ENCODE measurements around the gene PSMG3. TPM values are rescaled to one million over a fixed set of nuclear protein-coding genes. Genes with fewer than 3 reads are reported as not detected.
A peak's percentile ranks its signal among the peaks of the same experiment; 100 is the strongest.

The PSMG3 gene
- total RNA-seq, 1 experiment from 2014 or later = 59.4 TPM

- H3K27me3 ChIP-seq (ENCODE audit: control insufficient read depth, insufficient read depth, low read length) = no peaks in the 10 kb centered on the region
- H3K27ac ChIP-seq (ENCODE audit: low read length) = peak overlapping the region; percentile 88
- ChIA-PET POLR2A (interaction anchor here (0.5 to 1.1 kb wide), 3 partner anchors 9 to 71 kb away, joined by 3 to 5 read pairs (median 4); no protein-coding TSS in a partner anchor), CTCF (interaction anchor here (1.0 to 1.1 kb wide), 2 partner anchors 30 to 34 kb away, joined by 3 to 5 read pairs; no protein-coding TSS in a partner anchor)
- no TSS peak for BruUV-seq (replicated peaks)
- in situ Hi-C loops (cut with HindIII; ENCODE audit: low pct_unique_long_range_greater_than_20kb, low sequenced_read_pairs) (no loop called here), intact Hi-C loops (cut with micrococcal nuclease; ENCODE audit: unreplicated experiment) (loop anchor here (2.0 kb wide), 1 partner anchor 32 kb away; the partner anchor contains the start of gene INTS1)
- H3K9me3 ChIP-seq (ENCODE audit: control insufficient read depth, insufficient read depth, low read depth, low read length) = no peaks in the 10 kb centered on the region
- peaks cover 67% of the 10 kb centered on the region for H3K4me1 ChIP-seq (ENCODE audit: control insufficient read depth, insufficient read depth, low read length)
- peak overlapping the region; percentile 52 to 70 for H3K4me3 ChIP-seq (ENCODE audit: low read depth in 2 of 2, low read length in 2 of 2)
- peaks cover 3% of the 10 kb centered on the region; the same call in 1 of the 2 replicates for H3K36me3 ChIP-seq (ENCODE audit: control insufficient read depth, insufficient read depth, low read length)
- DNase-seq (ENCODE audit: low read depth, low spot score) (no peak), ATAC-seq (peak; percentile 82)
- peak; percentile 85 for TF ChIP-seq TCF7L2 (IDR thresholded peaks at IDR 0.05; ENCODE audit: low read depth, low read length)
- TF ChIP-seq SIN3A (IDR thresholded peaks at IDR 0.05; ENCODE audit: borderline replicate concordance, insufficient read depth, low read depth, low read length) = peak; percentile 88; the same call in 1 of the 2 replicates
- 0 out of 4 replicates have a peak, but pooled peaks of 1 of the 2 experiments have one; percentile 10 for TF ChIP-seq REST (IDR thresholded peaks at IDR 0.05; ENCODE audit: insufficient read depth in 1 of 2, low read depth in 2 of 2, low read length in 1 of 2)
- TF ChIP-seq CTCF (IDR thresholded peaks at IDR 0.05) = no peak
- peak; percentile 52; the same call in 1 of the 2 replicates for TF ChIP-seq POLR2AphosphoS5 (IDR thresholded peaks at IDR 0.05; ENCODE audit: low read depth, low read length)
Observed at GRCh38 chr7:1536743-1537534, 32.9 kb downstream of the PSMG3 start.

GRCh38 chr7:1536455-1536742, 33.4 kb downstream of the PSMG3 start:
- Histone ChIP-seq H3K4me1 (ENCODE audit: control insufficient read depth, insufficient read depth, low read length) (peaks cover 63% of the 10 kb centered on the region), H3K4me3 (ENCODE audit: low read depth in 2 of 2, low read length in 2 of 2) (peak overlapping the region; percentile 52 to 70), H3K27ac (ENCODE audit: low read length) (peak overlapping the region; percentile 88), H3K27me3 (ENCODE audit: control insufficient read depth, insufficient read depth, low read length) (no peaks in the 10 kb centered on the region), H3K36me3 (ENCODE audit: control insufficient read depth, insufficient read depth, low read length) (peaks cover 3% of the 10 kb centered on the region; the same call in 1 of the 2 replicates), H3K9me3 (ENCODE audit: control insufficient read depth, insufficient read depth, low read depth, low read length) (no peaks in the 10 kb centered on the region)
- in situ Hi-C loops (cut with HindIII; ENCODE audit: low pct_unique_long_range_greater_than_20kb, low sequenced_read_pairs) = no loop called here
- BruUV-seq (replicated peaks) = no TSS peak
- TF ChIP-seq REST (IDR thresholded peaks at IDR 0.05; ENCODE audit: insufficient read depth in 1 of 2, low read depth in 2 of 2, low read length in 1 of 2) = no peak
- no peak for TF ChIP-seq TCF7L2 (IDR thresholded peaks at IDR 0.05; ENCODE audit: low read depth, low read length)
- no peak; the same call in 1 of the 2 replicates for TF ChIP-seq POLR2AphosphoS5 (IDR thresholded peaks at IDR 0.05; ENCODE audit: low read depth, low read length)
- TF ChIP-seq CTCF (IDR thresholded peaks at IDR 0.05) = no peak
- intact Hi-C loops (cut with micrococcal nuclease; ENCODE audit: unreplicated experiment) = loop anchor here (2.0 kb wide), 1 partner anchor 32 kb away; the partner anchor contains the start of gene INTS1
- ATAC-seq (no peak), DNase-seq (ENCODE audit: low read depth, low spot score) (no peak)
- POLR2A ChIA-PET = no interaction called here
- CTCF ChIA-PET = interaction anchor here (1.0 to 1.1 kb wide), 2 partner anchors 29 to 33 kb away, joined by 3 to 5 read pairs; no protein-coding TSS in a partner anchor

Measured in Panc1 (cell line).